GM20000 (cell line): ENCODE results near the gene QRICH2.
"Not testable (repeated sequence)": the region's sequence is repeated elsewhere in the genome, so short reads cannot be mapped to it uniquely, and the experiment has no call there.

Source experiments
- DNase-seq: peaks from one replicate; pipeline ENCODE4 v3.0.0; 2012; ENCODE audit warnings: low spot score
- CTCF ChIP-seq: IDR thresholded peaks from 2 replicates; pipeline ENCODE4 v1.5.1; 2012; ENCODE audit warnings: mild to moderate bottlenecking, control low read depth; ENCODE audit errors: extremely low read depth, missing control alignments

The QRICH2 gene

GRCh38 chr17:76318586-76318985, 10.5 kb upstream of the QRICH2 start:
- no peak for TF ChIP-seq CTCF

GRCh38 chr17:76317535-76317934, 9.5 kb upstream of the QRICH2 start:
- DNase-seq: no peak
- TF ChIP-seq CTCF: no peak

More at GRCh38 chr17:76318586-76318985, 10.5 kb upstream of the QRICH2 start:
- DNase-seq: no peak

- no peak for TF ChIP-seq CTCF
- DNase-seq: no peak
These were observed 6.5 kb upstream of the QRICH2 start for GRCh38 chr17:76314392-76315227.

- TF ChIP-seq CTCF: no peak
- DNase-seq: no peak
These were observed 4.7 kb upstream of the QRICH2 start for GRCh38 chr17:76312735-76313134.

- TF ChIP-seq CTCF: no peak
- no peak for DNase-seq
These were observed 1.4 kb upstream of the QRICH2 start for GRCh38 chr17:76309461-76309860.

GRCh38 chr17:76307299-76307965, 644 bp downstream of the QRICH2 start:
- TF ChIP-seq CTCF: no peak

GRCh38 chr17:76305135-76305454, 3.0 kb downstream of the QRICH2 start:
- DNase-seq: not testable (repeated sequence)

More at GRCh38 chr17:76307299-76307965, 644 bp downstream of the QRICH2 start:
- DNase-seq: no peak
